ENCODE data around the gene SIGLEC1. TPM values are rescaled to one million over a fixed set of nuclear protein-coding genes. Genes with fewer than 3 reads are reported as not detected.

The SIGLEC1 gene
- total and polyA plus RNA-seq, 8 donors, result 0.09 to 3.7 (median 1.7) TPM

GRCh38 chr20:3743251-3743650 is 30.9 kb upstream of the SIGLEC1 start:
- ATAC-seq, result no peak
- no peak for FAIRE-seq
- no peak overlapping the region for H3K4me3 ChIP-seq
- peaks cover 0 to 4% (median 0%) of the 10 kb centered on the region in 3 donors for H3K4me1 ChIP-seq
- no peaks in the 10 kb centered on the region for H3K27me3 ChIP-seq
- DNase-seq, result no peak
- H3K9me3 ChIP-seq, result no peaks in the 10 kb centered on the region
- TF ChIP-seq CTCF (IDR thresholded peaks at IDR 0.05), result no peak
- intact Hi-C loops (cut with DNase I), result no loop called here
- 74 to 100% methylated on average over 2 of the region's 2 CpGs for WGBS, 2 donors
- no peaks in the 10 kb centered on the region for H3K36me3 ChIP-seq
- no peak overlapping the region for H3K27ac ChIP-seq

- TF ChIP-seq CTCF (IDR thresholded peaks at IDR 0.05), result no peak
- H3K4me1 ChIP-seq, result peaks cover 0 to 4% (median 0%) of the 10 kb centered on the region in 3 donors
- no peaks in the 10 kb centered on the region for H3K9me3 ChIP-seq
- WGBS, 2 donors, result 71 to 88% methylated on average over 7 of the region's 7 CpGs
- no peaks in the 10 kb centered on the region for H3K36me3 ChIP-seq
- no peak for ATAC-seq
- peak in 1 of 6 donors; percentile 43 for DNase-seq
- FAIRE-seq, result no peak
- no peak overlapping the region for H3K4me3 ChIP-seq
- intact Hi-C loops (cut with DNase I), result no loop called here
- no peaks in the 10 kb centered on the region for H3K27me3 ChIP-seq
- no peak overlapping the region for H3K27ac ChIP-seq
Observed at GRCh38 chr20:3741836-3742458, 29.5 kb upstream of the SIGLEC1 start.

- no peaks in the 10 kb centered on the region for H3K36me3 ChIP-seq
- 82 to 88% methylated on average over 15 of the region's 15 CpGs for WGBS, 2 donors
- ATAC-seq (no peak), DNase-seq (no peak), FAIRE-seq (no peak)
- H3K27ac ChIP-seq, result no peak overlapping the region
- H3K9me3 ChIP-seq, result no peaks in the 10 kb centered on the region
- TF ChIP-seq CTCF (IDR thresholded peaks at IDR 0.05), result no peak
- peaks cover 0 to 7% (median 0%) of the 10 kb centered on the region in 3 donors for H3K4me1 ChIP-seq
- no peaks in the 10 kb centered on the region for H3K27me3 ChIP-seq
- no peak overlapping the region for H3K4me3 ChIP-seq
- intact Hi-C loops (cut with DNase I), result no loop called here
Observed at GRCh38 chr20:3740615-3741301, 28.4 kb upstream of the SIGLEC1 start.

GRCh38 chr20:3739926-3740451 is 27.6 kb upstream of the SIGLEC1 start:
- TF ChIP-seq CTCF (IDR thresholded peaks at IDR 0.05), result no peak
- 76 to 79% methylated on average over 7 of the region's 7 CpGs for WGBS, 2 donors
- H3K27ac ChIP-seq, result no peak overlapping the region
- no peak for FAIRE-seq
- no peaks in the 10 kb centered on the region for H3K36me3 ChIP-seq
- no peak overlapping the region for H3K4me3 ChIP-seq
- H3K27me3 ChIP-seq, result no peaks in the 10 kb centered on the region
- no peaks in the 10 kb centered on the region for H3K9me3 ChIP-seq
- H3K4me1 ChIP-seq, result peaks cover 0 to 2% (median 0%) of the 10 kb centered on the region in 3 donors
- ATAC-seq, result no peak
- intact Hi-C loops (cut with DNase I), result no loop called here
- no peak for DNase-seq
